NCI-H460 (cell line): ENCODE results near the gene CCT2. TPM values are rescaled to one million over a fixed set of nuclear protein-coding genes. Genes with fewer than 3 reads are reported as not detected.
"Not testable (repeated sequence)": the region's sequence is repeated elsewhere in the genome, so short reads cannot be mapped to it uniquely, and the experiment has no call there.

Experiments
- DNase-seq: peaks from one replicate; pipeline ENCODE4 v3.0.0-alpha.2; 2016; ENCODE audit warnings: low read depth; ENCODE audit errors: extremely low read depth
- total RNA-seq: library from RNA; depleted of rRNA; stranded (reverse); fragments of >200 nt; shearing (Covaris generic); gene quantifications from 2 replicates; pipeline ENCODE4 v1.2.3, GENCODE V29; 2014

The CCT2 gene
- total RNA-seq, 1 experiment from 2014 or later, result 348 TPM

DNA sequence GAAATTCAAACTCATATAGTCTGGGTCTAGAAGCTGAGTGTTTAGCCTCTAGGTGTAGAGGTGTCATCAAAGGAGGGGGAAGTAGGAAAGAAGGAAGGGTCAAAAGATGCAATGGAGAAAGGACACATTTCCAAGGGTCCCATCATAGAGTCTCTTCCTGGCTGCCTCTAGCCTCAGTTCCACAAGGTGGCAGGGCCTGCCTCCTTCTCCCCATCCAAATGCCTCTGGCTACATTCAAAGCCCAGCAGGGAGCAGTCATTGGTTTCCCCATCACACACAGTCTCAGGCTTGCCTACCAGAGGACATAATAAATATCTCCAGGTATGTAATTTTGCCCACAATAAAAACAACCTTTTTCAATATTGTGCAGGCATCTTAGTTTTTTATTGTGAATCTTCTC, 2.1 kb upstream of the CCT2 start:
- no peak for DNase-seq

DNA sequence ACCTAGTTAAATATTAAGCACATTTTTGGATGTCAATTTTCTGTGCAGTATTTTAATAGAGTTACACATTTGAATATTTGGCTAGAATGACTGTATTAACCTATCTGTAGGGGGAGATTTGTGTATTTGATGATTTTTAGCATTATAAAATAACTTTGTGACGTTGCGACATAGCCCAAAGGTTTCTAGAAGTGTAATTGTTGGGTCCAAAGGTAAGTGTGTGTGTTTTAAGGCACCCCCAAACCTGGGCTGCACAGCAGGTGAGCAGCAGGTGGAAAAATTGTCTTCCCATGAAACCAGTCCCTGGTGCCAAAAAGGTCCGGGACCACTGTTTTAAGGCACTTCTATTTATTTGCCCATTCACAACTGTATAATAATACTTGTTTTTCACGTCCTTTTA, 3.3 kb downstream of the CCT2 start:
- no peak for DNase-seq

DNA sequence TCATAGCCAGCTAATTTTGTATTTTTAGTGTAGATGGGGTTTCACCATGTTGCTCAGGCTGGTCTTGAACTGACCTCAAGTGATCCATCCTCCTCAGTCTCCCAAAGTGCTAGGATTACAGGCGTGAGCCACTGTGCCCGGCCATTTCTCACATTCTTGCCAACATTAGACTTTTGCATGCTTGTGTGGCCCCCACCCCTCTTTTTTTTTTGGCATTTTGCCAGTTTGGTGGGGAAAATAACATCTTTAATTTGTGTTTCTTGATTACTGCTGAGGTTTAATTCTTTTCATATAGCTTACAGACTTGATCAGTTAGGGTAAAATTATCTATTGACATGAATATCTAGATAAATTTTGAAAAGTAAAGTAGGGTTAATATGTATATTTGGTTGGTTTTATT, 3.8 kb downstream of the CCT2 start:
- DNase-seq, result no peak

DNA sequence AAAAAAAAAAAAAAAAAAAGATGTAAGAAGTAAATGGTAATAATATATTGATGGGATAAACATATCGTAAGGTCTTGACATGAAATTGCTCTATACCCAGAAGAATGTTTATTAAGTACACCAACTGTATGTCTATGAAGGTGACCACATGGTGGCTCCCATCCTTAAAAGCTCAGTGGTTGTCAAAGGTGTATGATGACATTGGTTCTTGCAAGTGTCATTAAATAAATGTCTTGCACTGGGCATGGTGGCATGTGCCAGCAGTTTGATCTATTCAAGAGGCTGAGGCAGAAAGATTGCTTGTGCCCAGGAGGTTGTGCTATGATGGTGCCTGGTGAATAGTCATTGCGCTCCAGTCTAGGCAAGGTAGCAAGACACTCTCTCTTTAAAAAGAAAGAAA, 10.4 kb downstream of the CCT2 start:
- no peak for DNase-seq

DNA sequence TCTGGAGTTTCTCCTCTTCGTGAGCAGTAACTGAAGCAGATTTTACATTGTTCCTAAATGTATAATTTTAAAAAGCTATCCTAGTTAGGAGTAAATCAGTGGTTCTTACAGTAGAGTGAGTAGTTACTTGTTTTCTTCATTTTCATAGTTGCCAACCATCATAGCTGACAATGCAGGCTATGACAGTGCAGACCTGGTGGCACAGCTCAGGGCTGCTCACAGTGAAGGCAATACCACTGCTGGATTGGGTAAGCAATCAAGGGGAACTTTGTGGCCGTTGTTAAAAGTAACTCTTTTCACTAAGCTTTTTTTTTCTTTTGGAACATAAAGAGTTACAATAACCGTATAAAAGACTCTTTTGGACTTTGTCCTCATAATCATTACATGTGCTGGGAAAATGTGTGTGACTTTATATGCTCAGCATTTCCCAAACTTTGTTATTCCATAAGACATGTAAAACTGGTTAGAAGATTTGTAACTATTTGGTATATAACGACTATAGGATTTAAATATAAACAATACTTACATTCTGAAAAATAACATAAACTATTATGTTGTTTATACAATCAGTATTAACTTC, 13.0 kb downstream of the CCT2 start:
- DNase-seq, result no peak

DNA sequence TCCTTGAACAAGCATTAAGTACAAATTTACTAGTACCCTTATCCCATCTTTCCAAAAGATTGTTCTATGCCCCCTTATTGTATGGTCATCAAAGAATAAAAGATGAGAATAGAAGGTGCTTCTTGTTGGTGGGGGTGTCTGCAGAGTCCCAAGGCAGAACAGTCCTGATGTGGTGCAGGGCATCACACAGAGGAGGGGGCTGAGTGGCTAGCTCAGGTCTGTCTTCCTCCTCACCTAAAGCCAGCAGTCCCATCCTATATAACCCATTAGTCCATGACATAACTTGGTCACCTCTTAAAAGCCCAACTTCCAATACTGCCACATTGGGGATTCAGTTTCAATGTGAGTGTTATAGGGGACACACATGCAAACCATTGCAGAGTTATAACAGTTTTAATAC, 15.5 kb downstream of the CCT2 start:
- DNase-seq, result no peak

DNA sequence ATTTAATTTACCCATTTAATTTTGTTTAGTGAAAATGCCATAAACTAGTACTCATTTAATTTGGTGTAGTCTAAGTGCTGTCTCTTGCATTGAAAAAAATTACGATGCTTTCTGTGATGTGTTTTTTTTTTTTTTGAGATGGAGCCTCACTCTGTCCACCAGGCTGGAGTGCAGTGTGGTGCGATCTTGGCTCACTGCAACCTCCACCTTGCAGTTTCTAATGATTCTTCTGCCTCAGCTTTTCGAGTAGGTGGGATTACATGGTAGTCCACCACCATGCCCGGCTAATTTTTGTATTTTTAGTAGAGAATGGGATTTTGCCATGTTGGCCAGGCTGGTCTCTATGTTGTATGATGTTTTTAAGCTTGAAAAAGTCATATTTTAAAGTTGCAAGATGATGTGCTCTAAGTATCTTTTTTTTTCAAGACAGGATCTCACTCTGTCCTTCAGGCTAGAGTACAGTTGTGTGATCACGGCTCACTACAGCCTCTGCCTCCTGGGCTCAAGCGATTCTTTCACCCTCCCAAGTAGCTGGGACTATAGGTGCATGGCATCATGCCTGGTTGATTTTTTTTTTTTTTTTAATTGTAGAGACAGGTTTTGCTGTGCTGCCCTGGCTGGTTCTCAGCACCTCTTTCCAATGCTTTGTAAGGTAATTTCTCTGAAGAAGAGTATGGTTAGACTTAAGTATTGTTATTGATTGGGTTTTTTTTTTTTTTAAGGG, 16.9 kb downstream of the CCT2 start:
- DNase-seq, result no peak

DNA sequence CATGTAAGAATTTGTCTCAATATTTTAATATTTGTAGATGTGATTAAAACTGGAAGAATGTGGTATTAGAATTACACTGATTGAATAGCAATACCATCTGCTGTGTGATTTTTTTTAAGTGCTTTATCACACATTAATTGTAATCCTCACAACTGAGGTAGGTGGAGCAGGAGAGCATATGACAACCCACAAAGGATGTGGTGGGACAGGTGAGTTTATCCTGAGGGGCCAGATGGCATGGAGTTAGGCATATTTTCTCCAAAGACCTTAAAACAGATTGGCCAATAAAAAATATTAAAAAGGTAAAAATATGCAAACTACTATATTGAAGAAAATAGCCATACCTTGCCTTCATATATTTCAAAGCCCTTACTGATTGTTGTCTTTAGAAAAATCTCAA, 17.7 kb downstream of the CCT2 start:
- DNase-seq, result no peak

DNA sequence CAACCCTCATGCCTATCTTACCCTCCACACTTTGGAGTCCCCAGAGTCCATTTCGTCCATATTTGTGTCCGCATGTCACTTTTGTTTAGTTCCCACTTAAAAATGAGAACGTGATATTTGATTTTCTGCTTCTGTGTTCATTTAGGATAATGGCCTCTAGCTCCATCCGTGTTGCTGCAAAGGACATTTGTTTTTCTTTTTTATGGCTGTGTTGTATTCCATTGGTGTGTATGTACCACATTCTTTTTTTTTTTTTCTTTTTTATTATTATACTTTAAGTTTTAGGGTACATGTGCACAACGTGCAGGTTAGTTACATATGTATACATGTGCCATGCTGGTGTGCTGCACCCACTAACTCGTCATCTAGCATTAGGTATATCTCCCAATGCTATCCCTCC, 18.3 kb downstream of the CCT2 start:
- not testable (repeated sequence) for DNase-seq

DNA sequence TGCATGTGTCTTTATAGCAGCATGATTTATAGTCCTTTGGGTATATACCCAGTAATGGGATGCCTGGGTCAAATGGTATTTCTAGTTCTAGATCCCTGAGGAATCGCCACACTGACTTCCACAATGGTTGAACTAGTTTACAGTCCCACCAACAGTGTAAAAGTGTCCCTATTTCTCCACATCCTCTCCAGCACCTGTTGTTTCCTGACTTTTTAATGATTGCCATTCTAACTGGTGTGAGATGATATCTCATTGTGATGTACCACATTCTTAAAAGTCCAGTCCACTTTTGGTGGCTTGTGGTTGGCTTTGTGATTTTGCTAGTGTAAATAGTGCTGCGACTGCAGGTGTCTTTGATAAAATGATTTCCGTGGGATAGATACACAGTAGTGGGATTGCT, 19.0 kb downstream of the CCT2 start:
- DNase-seq, result not testable (repeated sequence)

DNA sequence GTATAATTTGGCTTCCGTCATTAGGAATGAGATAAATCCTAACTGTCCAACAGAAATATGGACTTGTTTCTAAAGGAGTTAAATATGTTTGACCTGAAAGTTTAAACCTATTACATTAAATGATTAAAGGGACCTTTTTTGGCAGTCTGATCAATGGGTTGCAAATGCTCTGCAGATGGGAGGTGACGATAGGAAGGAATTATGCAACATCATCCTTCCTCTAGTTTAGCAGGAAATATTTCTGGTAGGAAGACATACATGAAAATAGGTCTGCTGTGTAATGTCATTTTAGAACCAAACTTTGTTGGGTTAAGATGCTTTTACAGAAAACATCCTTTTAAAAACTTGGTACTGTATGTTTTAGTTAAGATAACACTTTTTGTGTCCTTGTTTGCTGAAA, 22.9 kb downstream of the CCT2 start:
- DNase-seq, result no peak

DNA sequence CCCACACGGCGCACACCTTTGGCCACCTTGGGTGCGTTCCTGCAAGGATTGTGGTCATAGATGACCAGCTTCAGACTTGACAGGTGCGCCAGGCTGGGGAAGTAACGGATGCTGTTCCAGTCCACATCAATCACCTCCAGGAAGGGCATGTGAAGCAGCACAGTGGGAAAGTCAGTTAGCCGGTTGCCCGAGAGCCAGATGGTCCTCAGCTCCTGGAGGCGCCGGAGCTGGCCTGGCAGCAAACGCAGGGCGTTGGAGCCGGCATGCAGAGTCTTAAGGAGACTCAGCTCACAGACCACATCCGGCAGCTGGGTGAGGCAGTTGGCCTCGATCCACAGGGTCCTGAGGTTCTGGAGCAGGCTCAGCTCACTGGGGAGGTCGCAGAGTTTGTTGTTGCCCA, 24.9 kb downstream of the CCT2 start:
- DNase-seq, result no peak

DNA sequence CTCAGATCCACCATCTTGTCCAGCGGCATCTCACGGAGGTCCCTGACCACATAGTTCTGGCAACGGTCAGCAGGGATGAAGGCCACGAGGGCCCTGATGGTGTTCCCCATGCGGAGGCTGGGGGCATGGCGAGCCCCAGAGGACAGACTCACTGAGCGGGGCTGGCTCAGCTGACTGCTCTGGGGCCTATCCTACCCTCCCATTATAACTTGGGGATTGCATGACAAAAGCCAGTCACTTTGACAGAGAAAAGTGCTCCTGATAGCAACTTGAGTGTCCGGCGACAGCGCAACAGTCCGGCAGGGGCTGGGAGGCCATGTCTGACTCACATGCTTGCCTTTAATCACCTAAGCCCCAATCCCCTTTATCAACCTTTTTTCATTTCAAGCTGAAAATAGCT, 25.5 kb downstream of the CCT2 start, which contains the start of gene LRRC10:
Gene LRRC10 (minus strand): TSS at position 179 of the 400 bp plus-strand sequence. CDS start 69 bp downstream, at position 110.
- no peak for DNase-seq

DNA sequence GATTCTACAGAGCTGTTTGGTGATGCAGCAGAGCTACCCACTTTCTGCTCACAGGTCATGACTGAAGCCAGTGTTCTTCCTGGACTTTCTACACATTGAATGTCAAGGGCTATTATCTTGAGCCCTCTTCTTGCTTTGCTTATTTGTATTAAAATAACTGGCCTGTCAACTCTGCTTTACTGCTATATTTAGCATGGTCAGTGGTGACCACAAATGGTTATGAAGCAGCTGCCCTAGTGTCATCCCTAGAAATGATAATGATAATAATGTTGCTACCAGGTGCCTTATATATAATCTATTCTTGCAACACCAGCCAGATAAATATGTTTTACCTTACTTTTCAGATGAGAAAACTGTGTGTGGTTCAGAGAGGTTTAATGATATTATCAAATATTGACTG, 28.1 kb downstream of the CCT2 start:
- no peak for DNase-seq

DNA sequence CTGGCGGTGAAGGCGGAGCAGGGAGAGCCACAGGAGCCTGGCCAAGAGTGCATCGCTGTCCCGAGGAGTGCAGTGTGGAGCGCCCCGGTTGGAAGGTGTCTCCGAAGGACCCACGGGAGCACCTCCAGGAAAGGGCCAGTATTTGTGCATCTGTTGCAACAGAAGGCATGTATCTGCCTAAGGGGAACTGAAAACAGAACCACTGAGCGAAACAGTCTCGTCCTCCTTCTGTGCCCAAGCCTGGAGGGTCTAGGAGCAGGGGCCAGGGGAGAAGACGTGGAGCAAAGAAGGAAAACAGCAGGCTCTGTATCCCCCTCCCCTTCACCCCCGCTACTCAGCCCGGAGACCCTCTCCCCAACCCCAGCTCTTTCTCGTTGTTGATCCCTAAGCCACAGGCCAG, 30.8 kb downstream of the CCT2 start:
- DNase-seq, result no peak

DNA sequence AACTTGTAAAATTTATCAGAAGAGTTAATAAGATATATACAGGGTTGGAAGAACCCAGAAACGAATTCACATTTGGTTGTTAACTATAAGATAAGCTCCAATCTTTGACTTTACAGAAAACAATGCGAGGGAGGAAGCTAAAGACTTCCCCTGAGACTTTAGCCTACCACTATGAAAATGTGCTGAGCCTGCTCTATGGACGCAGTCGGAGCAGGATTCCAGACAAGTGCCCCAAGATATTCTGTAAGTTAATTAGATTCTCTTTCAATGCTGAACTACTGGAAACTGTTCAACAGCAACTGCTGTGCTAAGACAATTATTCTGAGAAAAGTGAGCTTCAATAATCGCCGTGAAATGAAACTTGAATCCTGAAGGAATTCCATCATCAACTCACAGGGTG, 33.8 kb downstream of the CCT2 start:
- no peak for DNase-seq

DNA sequence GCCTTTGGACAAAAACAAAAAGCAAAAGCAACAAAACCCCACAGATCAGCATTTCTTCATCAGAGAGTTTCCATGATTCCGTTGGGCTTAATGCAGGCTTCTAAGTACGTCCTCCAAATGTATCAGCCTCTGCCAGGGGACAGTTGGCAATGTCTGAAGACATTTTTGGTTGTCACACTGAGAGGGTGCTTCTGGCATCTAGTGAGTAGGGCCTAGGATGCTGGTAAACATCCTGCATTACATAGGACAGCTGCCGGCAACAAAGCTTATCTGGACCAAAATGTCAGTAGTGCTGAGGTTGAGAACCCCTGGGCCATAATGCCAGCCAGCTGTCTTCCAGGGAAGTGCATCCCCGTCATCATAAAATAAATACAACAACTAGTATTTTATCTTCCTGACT, 34.8 kb downstream of the CCT2 start:
- no peak for DNase-seq

DNA sequence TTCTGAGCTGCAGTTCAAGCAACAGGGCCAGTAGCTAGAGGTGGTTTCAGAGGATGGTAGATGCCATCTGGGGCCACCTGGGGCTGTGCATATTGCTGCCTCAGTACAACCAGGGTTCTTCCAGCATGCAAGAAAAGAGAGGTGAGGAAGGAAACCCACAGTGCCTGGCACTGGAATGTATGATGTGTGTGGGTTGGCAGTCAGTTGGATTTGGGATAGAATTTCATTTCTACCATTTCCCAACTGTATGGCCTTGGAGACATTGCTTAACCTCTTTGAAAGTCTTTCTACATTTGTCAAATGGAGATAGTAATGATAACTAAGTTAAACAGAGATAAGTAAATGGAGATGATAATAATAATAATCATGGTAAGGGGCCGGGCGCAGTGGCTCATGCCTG, 35.7 kb downstream of the CCT2 start:
- DNase-seq, result no peak

DNA sequence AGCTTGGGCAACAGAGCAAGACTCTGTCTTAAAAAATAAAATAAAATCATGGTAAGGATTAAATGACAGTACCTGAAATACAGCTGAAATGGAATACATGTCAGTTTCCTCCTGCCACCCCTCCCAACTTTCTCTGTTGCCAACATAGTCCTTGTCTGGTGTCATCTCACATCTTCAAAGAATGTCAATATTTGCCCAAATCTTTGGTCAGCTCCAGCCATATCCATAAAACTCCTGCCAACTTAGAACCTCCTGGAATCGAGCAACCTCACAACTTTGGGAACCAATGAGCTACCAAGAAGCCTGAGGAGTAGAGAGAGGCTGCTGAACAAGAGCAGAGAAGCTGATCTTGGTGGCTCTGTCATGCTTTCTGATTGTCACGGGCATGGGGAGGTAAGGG, 36.3 kb downstream of the CCT2 start:
- DNase-seq, result no peak

DNA sequence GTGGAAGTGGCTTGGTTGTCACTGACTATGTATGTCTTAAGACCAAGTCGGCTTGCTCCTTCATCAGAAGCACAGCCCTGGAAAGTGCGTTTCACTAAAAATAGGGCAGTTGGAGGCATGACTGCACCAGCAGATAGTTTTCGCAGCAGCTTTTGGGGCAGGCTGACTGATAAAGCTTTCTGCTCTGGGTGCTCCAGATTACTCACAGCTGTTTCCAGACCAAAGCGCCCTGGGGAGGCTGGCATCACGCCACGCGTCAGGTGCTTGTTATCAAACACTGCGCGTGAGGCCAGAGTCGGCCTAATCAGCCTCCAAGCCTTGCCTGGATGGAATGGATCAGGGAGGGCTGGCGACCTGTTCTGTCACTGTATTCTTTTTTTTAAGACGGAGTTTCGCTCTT, 38.7 kb downstream of the CCT2 start:
- DNase-seq, result no peak

DNA sequence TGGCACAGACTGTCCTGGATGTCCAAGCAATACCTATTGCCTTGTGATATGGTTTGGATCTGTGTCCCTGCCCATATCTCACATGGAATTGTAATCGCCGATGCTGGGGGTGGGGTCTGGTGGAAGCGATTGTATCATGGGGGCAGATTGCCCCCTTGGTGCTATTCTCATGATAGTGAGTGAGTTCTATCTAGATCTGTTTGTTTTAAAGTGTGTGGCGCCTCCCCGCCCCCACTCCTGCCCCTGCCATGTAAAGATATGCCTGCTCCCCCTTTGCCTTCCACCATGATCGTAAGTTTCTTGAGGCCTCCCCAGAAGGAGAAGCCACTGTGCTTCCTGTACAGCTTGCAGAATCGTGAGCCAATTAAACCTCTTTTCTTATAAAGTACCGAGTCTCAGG, 42.2 kb downstream of the CCT2 start:
- DNase-seq, result no peak

DNA sequence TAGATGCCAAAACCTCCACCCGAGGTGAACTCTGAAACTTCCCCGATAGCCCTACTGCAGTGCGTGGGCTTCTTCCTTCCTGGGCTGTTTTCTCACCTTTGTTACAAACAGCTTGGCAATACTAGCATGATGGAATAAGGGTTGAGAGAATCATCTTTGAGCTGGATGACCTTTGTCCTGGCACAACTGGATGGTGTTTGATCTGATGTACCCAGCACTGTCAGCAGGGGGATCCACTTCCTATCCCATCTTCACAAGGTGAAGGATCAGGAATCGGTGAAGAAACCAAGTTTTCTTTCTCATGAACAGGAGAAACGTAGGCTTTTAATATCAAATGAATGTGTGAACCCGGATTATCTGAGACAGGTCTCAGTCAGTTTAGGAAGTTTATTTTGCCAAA, 44.9 kb downstream of the CCT2 start:
- DNase-seq, result no peak

DNA sequence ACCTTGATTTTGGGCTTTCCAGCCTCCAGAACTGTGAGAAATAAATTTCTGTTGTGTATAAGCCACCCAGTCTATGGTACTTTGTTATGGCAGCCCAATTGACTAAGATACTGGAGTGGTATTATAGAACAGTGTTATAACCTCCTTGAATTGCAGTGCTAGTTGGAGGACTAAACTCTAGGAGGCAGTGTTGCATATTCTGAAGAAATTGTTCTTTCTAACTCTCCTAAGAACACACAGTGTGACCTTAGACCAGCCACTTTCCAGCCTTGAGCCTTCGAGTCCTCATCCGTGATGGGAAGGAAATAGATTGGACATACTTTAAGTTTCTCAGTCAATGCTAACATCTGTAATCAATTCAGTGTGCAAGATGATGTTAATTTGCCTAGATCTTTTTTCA, 47.8 kb downstream of the CCT2 start:
- DNase-seq, result no peak
